GM23248 (cell line): ENCODE data around the gene GINS3. TPM values are rescaled to one million over a fixed set of nuclear protein-coding genes. Genes with fewer than 3 reads are reported as not detected.

ENCODE experiments used
- DNase-seq: peaks from one replicate; pipeline ENCODE4 v3.0.0-alpha.2; 2015
- H2AFZ ChIP-seq: fragments of 200-600 bp; sonication (generic); 2 replicates; pipeline ENCODE4 v1.6.1; 2016; ENCODE audit warnings: antibody characterized with exemption
- H3F3A ChIP-seq: fragments of 200-600 bp; sonication (generic); 2 replicates; pipeline ENCODE4 v1.6.1; 2016; ENCODE audit warnings: mild to moderate bottlenecking, antibody characterized with exemption, mixed run types; ENCODE audit not compliant: insufficient read depth
- H3K27ac ChIP-seq: fragments of 200-600 bp; sonication (generic); 2 replicates; pipeline ENCODE4 v1.5.1; 2016; ENCODE audit warnings: mild to moderate bottlenecking
- H3K27me3 ChIP-seq: fragments of 200-600 bp; sonication (generic); replicated peaks from 2 replicates; pipeline ENCODE4 v1.6.1; 2016; ENCODE audit warnings: mild to moderate bottlenecking; ENCODE audit not compliant: insufficient read depth
- H3K36me3 ChIP-seq: fragments of 200-600 bp; sonication (generic); 2 replicates; pipeline ENCODE4 v1.6.1; 2016; ENCODE audit warnings: low read depth, mild to moderate bottlenecking
- H3K4me1 ChIP-seq: fragments of 200-600 bp; sonication (generic); 2 replicates; pipeline ENCODE4 v1.6.1; 2016; ENCODE audit warnings: mild to moderate bottlenecking; ENCODE audit not compliant: insufficient read depth
- H3K4me2 ChIP-seq: fragments of 200-600 bp; sonication (generic); one replicate; pipeline ENCODE4 v1.6.1; 2016; ENCODE audit warnings: mild to moderate bottlenecking; ENCODE audit not compliant: unreplicated experiment
- H3K4me3 ChIP-seq: fragments of 200-600 bp; sonication (generic); 2 replicates; pipeline ENCODE4 v1.5.1; 2016; ENCODE audit warnings: mild to moderate bottlenecking
- H3K79me2 ChIP-seq: fragments of 200-600 bp; sonication (generic); 2 replicates; pipeline ENCODE4 v1.6.1; 2016; ENCODE audit warnings: mild to moderate bottlenecking; ENCODE audit not compliant: insufficient read depth
- H3K9ac ChIP-seq: fragments of 200-600 bp; sonication (generic); 2 replicates; pipeline ENCODE4 v1.6.1; 2016; ENCODE audit warnings: mild to moderate bottlenecking
- H3K9me2 ChIP-seq: fragments of 200-600 bp; sonication (generic); 2 replicates; pipeline ENCODE4 v1.6.1; 2016; ENCODE audit warnings: mixed run types, mild to moderate bottlenecking, moderate library complexity; ENCODE audit not compliant: insufficient read depth
- H3K9me3 ChIP-seq: fragments of 200-600 bp; sonication (generic); one replicate; pipeline ENCODE4 v1.6.1; 2017; ENCODE audit warnings: low read depth
- H4K20me1 ChIP-seq: fragments of 200-600 bp; sonication (generic); 2 replicates; pipeline ENCODE4 v1.6.0; 2016; ENCODE audit not compliant: insufficient read depth
- EZH2 ChIP-seq: fragments of 200-600 bp; sonication (generic); IDR thresholded peaks from 2 replicates; pipeline ENCODE4 v1.6.1; 2018; ENCODE audit warnings: antibody characterized with exemption, mild to moderate bottlenecking; ENCODE audit not compliant: insufficient read depth, poor library complexity, severe bottlenecking
- EZH2phosphoT487 ChIP-seq: fragments of 200-600 bp; sonication (generic); IDR thresholded peaks from 2 replicates; pipeline ENCODE4 v1.6.1; 2018; ENCODE audit warnings: antibody characterized with exemption, moderate library complexity, mild to moderate bottlenecking, low read depth; ENCODE audit not compliant: insufficient read depth
- WGBS, 2 experiments: methylation state at CpG; one replicate each; pipeline ENCODE4 v1.1.6; 2015 to 2017; ENCODE audit warnings: low lambda C conversion rate in 2 of 2, low coverage in 1 of 2; ENCODE audit errors: missing lambda C conversion rate in 2 of 2; 5-methylcytosine and 5-hydroxymethylcytosine counted together
- in situ Hi-C: fragments of 300-500 bp; cut with MboI; formaldehyde crosslinking; loops from 2 replicates; pipeline ENCODE4 v1.15.0; 2020
- polyA plus RNA-seq: library from polyadenylated mRNA; unstranded; fragments of >200 nt; fragmentation: Nextera tagmentation; extraction: Ambion mirVana; gene quantifications from 2 replicates; pipeline ENCODE4 v1.2.1, GENCODE V29; 2016
- total RNA-seq: library from RNA; depleted of rRNA; stranded (reverse); fragments of >200 nt; shearing (Covaris generic); gene quantifications from 2 replicates; pipeline ENCODE4 v1.2.3, GENCODE V29; 2014

Gene GINS3
- total and polyA plus RNA-seq, 2 experiments from 2014 or later: 2.9 TPM

GRCh38 chr16:58440131-58440530, 47.9 kb downstream of the GINS3 start:
- DNase-seq: no peak
- Histone ChIP-seq H2AFZ (no peak overlapping the region), H3K36me3 (no peaks in the 10 kb centered on the region), H3K9me2 (no peaks in the 10 kb centered on the region), H3F3A (no peaks in the 10 kb centered on the region), H3K9ac (no peak overlapping the region), H3K4me3 (no peak overlapping the region), H3K27ac (no peak overlapping the region), H3K9me3 (no peaks in the 10 kb centered on the region), H3K27me3 (peaks cover 5% of the 10 kb centered on the region; the same call in 1 of the 2 replicates), H3K4me1 (no peaks in the 10 kb centered on the region), H3K4me2 (no peak overlapping the region), H4K20me1 (no peaks in the 10 kb centered on the region), H3K79me2 (no peaks in the 10 kb centered on the region)
- TF ChIP-seq EZH2phosphoT487 (no peak), EZH2 (no peak)
- whole genome bisulfite sequencing, 2 experiments: 14 to 42% methylated on average over 3 of the region's 3 CpGs
- in situ Hi-C loops: no loop called here

- 2 to 7% methylated on average over 5 of the region's 5 CpGs for WGBS, 2 experiments
- in situ Hi-C loops: no loop called here
- Histone ChIP-seq H3K79me2 (no peaks in the 10 kb centered on the region), H3K36me3 (no peaks in the 10 kb centered on the region), H3K4me2 (no peak overlapping the region), H3K27ac (no peak overlapping the region), H2AFZ (no peak overlapping the region), H3K9me2 (no peaks in the 10 kb centered on the region), H3K4me3 (no peak overlapping the region), H3K9me3 (no peaks in the 10 kb centered on the region), H3K27me3 (peaks cover 9% of the 10 kb centered on the region; the same call in 1 of the 2 replicates), H3K4me1 (no peaks in the 10 kb centered on the region), H3K9ac (no peak overlapping the region), H3F3A (no peaks in the 10 kb centered on the region), H4K20me1 (no peaks in the 10 kb centered on the region)
- DNase-seq: no peak
- TF ChIP-seq EZH2phosphoT487: no peak
- no peak for TF ChIP-seq EZH2
Measured at GRCh38 chr16:58442547-58442946, 50.3 kb downstream of the GINS3 start.

GRCh38 chr16:58443783-58444182, 51.5 kb downstream of the GINS3 start:
- Histone ChIP-seq H3F3A (no peaks in the 10 kb centered on the region), H3K79me2 (no peaks in the 10 kb centered on the region), H3K27me3 (peaks cover 12% of the 10 kb centered on the region; the same call in 1 of the 2 replicates), H3K4me2 (no peak overlapping the region), H3K9ac (no peak overlapping the region), H3K9me2 (no peaks in the 10 kb centered on the region), H3K9me3 (no peaks in the 10 kb centered on the region), H3K4me3 (no peak overlapping the region), H2AFZ (no peak overlapping the region), H3K27ac (no peak overlapping the region), H3K4me1 (no peaks in the 10 kb centered on the region), H4K20me1 (no peaks in the 10 kb centered on the region), H3K36me3 (no peaks in the 10 kb centered on the region)
- in situ Hi-C loops: no loop called here
- DNase-seq: no peak
- TF ChIP-seq EZH2phosphoT487: no peak
- TF ChIP-seq EZH2: no peak
- WGBS, 2 experiments: 44 to 49% methylated on average over 4 of the region's 4 CpGs

GRCh38 chr16:58444265-58444664, 52.0 kb downstream of the GINS3 start:
- Histone ChIP-seq H3K4me1 (no peaks in the 10 kb centered on the region), H3K4me2 (no peak overlapping the region), H2AFZ (no peak overlapping the region), H3K79me2 (no peaks in the 10 kb centered on the region), H3K27ac (no peak overlapping the region), H3K9me2 (no peaks in the 10 kb centered on the region), H3K9me3 (no peaks in the 10 kb centered on the region), H3F3A (no peaks in the 10 kb centered on the region), H3K36me3 (no peaks in the 10 kb centered on the region), H3K27me3 (peaks cover 12% of the 10 kb centered on the region; the same call in 1 of the 2 replicates), H3K4me3 (no peak overlapping the region), H3K9ac (no peak overlapping the region), H4K20me1 (no peaks in the 10 kb centered on the region)
- in situ Hi-C loops: no loop called here
- TF ChIP-seq EZH2phosphoT487 (no peak), EZH2 (no peak)
- WGBS, 2 experiments: 22 to 27% methylated on average over 2 of the region's 2 CpGs
- no peak for DNase-seq

- Histone ChIP-seq H3K9me3 (no peaks in the 10 kb centered on the region), H3K27me3 (peaks cover 12% of the 10 kb centered on the region; the same call in 1 of the 2 replicates), H3K36me3 (no peaks in the 10 kb centered on the region), H3K4me1 (no peaks in the 10 kb centered on the region), H3K27ac (no peak overlapping the region), H3K4me2 (no peak overlapping the region), H3K9ac (no peak overlapping the region), H3K79me2 (no peaks in the 10 kb centered on the region), H2AFZ (no peak overlapping the region), H3F3A (no peaks in the 10 kb centered on the region), H3K9me2 (no peaks in the 10 kb centered on the region), H4K20me1 (no peaks in the 10 kb centered on the region), H3K4me3 (no peak overlapping the region)
- TF ChIP-seq EZH2 (no peak), EZH2phosphoT487 (no peak)
- in situ Hi-C loops: no loop called here
- WGBS, 2 experiments: 4 to 6% methylated on average over 2 of the region's 2 CpGs
- DNase-seq: no peak
Measured at GRCh38 chr16:58448890-58449289, 56.6 kb downstream of the GINS3 start.
